GM23338 (cell line): ENCODE data around the gene MRPL38. TPM values are rescaled to one million over a fixed set of nuclear protein-coding genes. Genes with fewer than 3 reads are reported as not detected.

Experiments used
- ATAC-seq: fragments of 200-7000 bp; cut with Tn5 transposase; 3 replicates; pipeline ENCODE4 v1.9.1; 2020
- DNase-seq: peaks from one replicate; pipeline ENCODE4 v3.0.0-alpha.2; 2015; ENCODE audit warnings: low spot score
- H2AFZ ChIP-seq: fragments of 200-600 bp; sonication (generic); 2 replicates; pipeline ENCODE4 v1.8.0; 2016; ENCODE audit warnings: antibody characterized with exemption, mild to moderate bottlenecking, moderate library complexity
- H3F3A ChIP-seq: fragments of 200-600 bp; sonication (generic); replicated peaks from 2 replicates; pipeline ENCODE4 v1.8.0; 2017; ENCODE audit warnings: antibody characterized with exemption, mixed run types, low read depth
- H3K27ac ChIP-seq: fragments of 200-600 bp; sonication (generic); 2 replicates; pipeline ENCODE4 v1.6.1; 2016; ENCODE audit warnings: low read depth
- H3K27me3 ChIP-seq: fragments of 200-600 bp; sonication (generic); 2 replicates; pipeline ENCODE4 v1.8.0; 2016; ENCODE audit warnings: mild to moderate bottlenecking, mixed run types, moderate library complexity; ENCODE audit not compliant: insufficient read depth
- H3K36me3 ChIP-seq: fragments of 200-600 bp; sonication (generic); 2 replicates; pipeline ENCODE4 v1.8.0; 2016; ENCODE audit warnings: mild to moderate bottlenecking; ENCODE audit not compliant: insufficient read depth
- H3K4me1 ChIP-seq: fragments of 200-600 bp; sonication (generic); 2 replicates; pipeline ENCODE4 v1.8.0; 2016; ENCODE audit warnings: mild to moderate bottlenecking, moderate library complexity; ENCODE audit not compliant: insufficient read depth
- H3K4me2 ChIP-seq: fragments of 200-600 bp; sonication (generic); 2 replicates; pipeline ENCODE4 v1.7.1; 2017; ENCODE audit warnings: mixed run types
- H3K4me3 ChIP-seq: fragments of 200-600 bp; sonication (generic); 2 replicates; pipeline ENCODE4 v1.6.1; 2016; ENCODE audit warnings: mixed run types
- H3K79me2 ChIP-seq: fragments of 200-600 bp; sonication (generic); replicated peaks from 2 replicates; pipeline ENCODE4 v1.8.0; 2017; ENCODE audit warnings: mild to moderate bottlenecking; ENCODE audit not compliant: insufficient read depth
- H3K9me2 ChIP-seq: fragments of 200-600 bp; sonication (generic); 2 replicates; pipeline ENCODE4 v1.8.0; 2017; ENCODE audit not compliant: insufficient read depth
- H4K20me1 ChIP-seq: fragments of 200-600 bp; sonication (generic); replicated peaks from 2 replicates; pipeline ENCODE4 v1.8.0; 2017; ENCODE audit warnings: mild to moderate bottlenecking; ENCODE audit not compliant: insufficient read depth
- H3K27ac Mint-ChIP-seq: 2 replicates; pipeline ENCODE4 v1.8.0; 2020; ENCODE audit warnings: inconsistent platforms, mild to moderate bottlenecking, moderate library complexity, mixed read lengths
- H3K27me3 Mint-ChIP-seq: 3 replicates; pipeline ENCODE4 v1.8.0; 2022; ENCODE audit warnings: low read depth, mild to moderate bottlenecking, moderate library complexity, mixed read lengths, inconsistent platforms; ENCODE audit not compliant: insufficient read depth, poor library complexity
- H3K36me3 Mint-ChIP-seq: 3 replicates; pipeline ENCODE4 v1.8.0; 2021; ENCODE audit warnings: low read depth, mild to moderate bottlenecking, inconsistent platforms, moderate library complexity, mixed read lengths
- H3K4me1 Mint-ChIP-seq: 3 replicates; pipeline ENCODE4 v1.8.0; 2020; ENCODE audit warnings: mild to moderate bottlenecking, inconsistent platforms, mixed read lengths
- H3K4me3 Mint-ChIP-seq: 3 replicates; pipeline ENCODE4 v1.8.0; 2021; ENCODE audit warnings: moderate library complexity, mild to moderate bottlenecking, inconsistent platforms, mixed read lengths
- H3K9me3 Mint-ChIP-seq: 3 replicates; pipeline ENCODE4 v1.8.0; 2020; ENCODE audit warnings: moderate library complexity, mild to moderate bottlenecking, inconsistent platforms, mixed read lengths
- CTCF ChIP-seq, 2 experiments: fragments of 200-600 bp in 1 of 2; sonication (generic) in 1 of 2; conservative IDR thresholded peaks; 2 replicates each; pipeline versions ENCODE4 v1.5.1 to v1.6.1; 2016 to 2017; ENCODE audit warnings: antibody characterized with exemption in 2 of 2, low read depth in 2 of 2, mild to moderate bottlenecking in 2 of 2, moderate library complexity in 1 of 2
- EZH2 ChIP-seq: fragments of 200-600 bp; sonication (generic); IDR thresholded peaks from one replicate; pipeline ENCODE4 v1.8.0; 2017; ENCODE audit warnings: antibody characterized with exemption, mild to moderate bottlenecking, low read depth; ENCODE audit not compliant: unreplicated experiment
- REST ChIP-seq: IDR thresholded peaks from one replicate; pipeline ENCODE4 v1.6.1; 2018; ENCODE audit warnings: antibody characterized with exemption; ENCODE audit not compliant: unreplicated experiment
- ZNF462 ChIP-seq: fragments of 250-450 bp; sonication (Bioruptor Pico); IDR thresholded peaks from 2 replicates; pipeline ENCODE4 v1.5.0; 2020; ENCODE audit warnings: mild to moderate bottlenecking, moderate library complexity
- polyA plus RNA-seq: library from polyadenylated mRNA; unstranded; fragments of >200 nt; fragmentation: Nextera tagmentation; extraction: Ambion mirVana; gene quantifications from 2 replicates; pipeline ENCODE4 v1.2.1, GENCODE V29; 2016
- total RNA-seq: library from RNA; depleted of rRNA; stranded (reverse); fragments of >200 nt; shearing (Covaris generic); gene quantifications from 2 replicates; pipeline ENCODE4 v1.2.3, GENCODE V29; 2014

MRPL38 gene
- total and polyA plus RNA-seq, 2 experiments from 2014 or later: 63.6 to 90.0 TPM

GRCh38 chr17:75876938-75877751 is 27.5 kb downstream of the MRPL38 start:
- TF ChIP-seq EZH2 (no peak), REST (no peak), ZNF462 (CRISPR knock-in tag) (no peak), CTCF (conservative IDR thresholded peaks at IDR 0.05; ENCODE audit: low read depth in 2 of 2) (peak in 1 of 2 experiments; percentile 13; a peak in 1 of 4 replicates)
- Mint-ChIP-seq H3K4me1 (peaks cover 16% of the 10 kb centered on the region), H3K4me3 (peak overlapping the region; percentile 72), H3K27ac (no peak overlapping the region), H3K36me3 (no peaks in the 10 kb centered on the region; the same call in 2 of the 3 replicates), H3K27me3 (peaks cover 40% of the 10 kb centered on the region), H3K9me3 (no peaks in the 10 kb centered on the region)
- peak overlapping the region; percentile 97 for H3K4me2 ChIP-seq
- peak; percentile 45 for DNase-seq
- H3K27me3 ChIP-seq: peaks cover 37% of the 10 kb centered on the region
- no peaks in the 10 kb centered on the region for H4K20me1 ChIP-seq
- H3K79me2 ChIP-seq: no peaks in the 10 kb centered on the region
- peaks cover 16% of the 10 kb centered on the region; the same call in 1 of the 2 replicates for H3K4me1 ChIP-seq
- H3K9me2 ChIP-seq: no peaks in the 10 kb centered on the region
- ATAC-seq: peak; percentile 7
- H2AFZ ChIP-seq: peak overlapping the region; percentile 99
- peak overlapping the region; percentile 83 for H3K4me3 ChIP-seq
- H3K27ac ChIP-seq: no peak overlapping the region
- no peaks in the 10 kb centered on the region for H3K36me3 ChIP-seq
- peaks cover 29% of the 10 kb centered on the region for H3F3A ChIP-seq
